Memory B cell (primary cell): Measurements from ENCODE around the gene WDFY4.
A peak's percentile ranks its signal among the peaks of the same experiment; 100 is the strongest.

Source experiments
- ATAC-seq: fragments of 150-1000 bp; cut with Tn5 transposase; 2 replicates; pipeline ENCODE4 v1.10.0; 2021; ENCODE audit warnings: low read depth, mild to moderate bottlenecking, moderate library complexity
- DNase-seq, 2 donors: peaks; one replicate each; pipeline ENCODE4 v3.0.0; 2022; ENCODE audit warnings: low spot score in 2 of 2
- H3K27ac Mint-ChIP-seq: one replicate; pipeline ENCODE4 v1.8.0; 2022; ENCODE audit warnings: mild to moderate bottlenecking, moderate library complexity, mixed read lengths
- H3K27me3 Mint-ChIP-seq: one replicate; pipeline ENCODE4 v1.8.0; 2022; ENCODE audit warnings: mixed read lengths
- H3K36me3 Mint-ChIP-seq: one replicate; pipeline ENCODE4 v1.8.0; 2022; ENCODE audit warnings: mild to moderate bottlenecking, mixed read lengths
- H3K4me1 Mint-ChIP-seq: one replicate; pipeline ENCODE4 v1.8.0; 2022; ENCODE audit warnings: mixed read lengths
- H3K4me3 Mint-ChIP-seq: one replicate; pipeline ENCODE4 v1.8.0; 2022; ENCODE audit warnings: mild to moderate bottlenecking, moderate library complexity, mixed read lengths
- H3K9me3 Mint-ChIP-seq: one replicate; pipeline ENCODE4 v1.8.0; 2022; ENCODE audit warnings: mixed read lengths

The WDFY4 gene

DNA sequence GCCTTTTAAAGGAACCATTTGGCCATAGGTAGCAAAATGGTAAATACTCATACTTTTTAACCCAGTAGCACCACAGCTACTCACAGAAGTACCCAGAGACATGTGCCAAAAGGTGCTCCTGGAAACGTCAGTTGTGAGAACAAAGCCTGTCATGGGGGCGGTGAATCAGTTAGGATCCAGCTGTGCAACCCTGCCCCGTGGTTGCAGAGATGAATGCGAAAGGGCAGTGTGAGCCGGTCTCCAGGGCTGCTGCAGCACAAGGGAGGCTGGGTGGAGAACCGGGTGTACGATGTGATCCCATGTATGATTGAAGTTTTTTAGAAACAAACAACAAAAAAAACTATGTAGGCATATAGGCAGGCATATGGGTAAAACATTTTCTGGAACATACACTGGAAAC, 256.3 kb downstream of the WDFY4 start:
- peaks cover 3% of the 10 kb centered on the region for H3K4me1 Mint-ChIP-seq
- no peaks in the 10 kb centered on the region for H3K27me3 Mint-ChIP-seq
- ATAC-seq (no peak), DNase-seq (no peak)
- no peak overlapping the region for H3K4me3 Mint-ChIP-seq
- H3K9me3 Mint-ChIP-seq, result no peaks in the 10 kb centered on the region
- peaks cover 25% of the 10 kb centered on the region for H3K36me3 Mint-ChIP-seq
- no peak overlapping the region for H3K27ac Mint-ChIP-seq

DNA sequence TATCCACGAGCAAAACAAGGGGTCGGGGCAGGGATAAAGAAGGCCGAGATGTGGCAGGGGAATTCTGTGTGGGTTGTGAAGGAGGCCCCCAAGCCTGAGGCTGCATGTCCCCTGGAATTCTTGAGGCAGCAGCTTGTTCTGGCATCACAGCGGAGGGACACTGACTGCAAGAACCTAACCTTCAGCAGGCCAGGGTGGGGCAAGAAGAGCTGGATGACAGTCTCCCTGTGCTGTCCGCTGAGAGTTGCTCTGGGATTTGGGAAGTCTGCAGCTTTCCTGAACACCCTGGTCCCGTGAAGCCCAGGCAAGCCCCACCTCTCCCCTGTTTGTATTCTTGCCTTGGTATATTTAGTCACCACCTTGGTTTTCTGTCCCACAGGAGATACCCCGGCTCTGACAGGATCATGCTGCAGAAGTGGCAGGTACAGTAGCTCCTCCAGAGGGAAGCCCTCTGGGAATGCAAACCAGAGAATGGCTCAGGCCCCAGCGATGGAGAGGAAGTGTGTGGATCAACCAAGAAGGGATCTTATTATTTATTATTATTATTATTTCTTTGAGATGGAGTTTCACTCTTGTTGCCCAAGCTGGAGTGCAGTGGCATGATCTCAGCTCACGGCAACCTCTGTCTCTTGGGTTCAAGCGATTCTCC, 256.9 kb downstream of the WDFY4 start:
- H3K27me3 Mint-ChIP-seq, result no peaks in the 10 kb centered on the region

DNA sequence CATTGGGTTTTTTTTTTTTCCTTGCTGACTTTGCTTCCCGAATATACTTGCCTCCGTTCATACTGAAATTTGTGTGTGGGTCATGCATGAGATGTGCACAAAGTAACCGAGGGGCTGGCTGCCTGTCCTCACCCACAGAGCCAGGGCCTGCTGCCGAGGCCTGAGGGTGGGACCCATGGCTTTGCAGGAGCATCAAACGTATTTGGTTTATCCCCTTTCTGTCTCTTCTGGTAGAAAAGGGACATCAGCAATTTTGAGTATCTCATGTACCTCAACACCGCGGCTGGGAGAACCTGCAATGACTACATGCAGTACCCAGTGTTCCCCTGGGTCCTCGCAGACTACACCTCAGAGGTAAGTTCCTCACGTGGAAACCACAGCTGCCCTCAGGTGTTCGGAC, 258.4 kb downstream of the WDFY4 start:
- Mint-ChIP-seq H3K36me3 (peaks cover 31% of the 10 kb centered on the region), H3K4me3 (no peak overlapping the region), H3K27ac (no peak overlapping the region), H3K27me3 (no peaks in the 10 kb centered on the region), H3K4me1 (peaks cover 3% of the 10 kb centered on the region), H3K9me3 (no peaks in the 10 kb centered on the region)
- ATAC-seq, result no peak
- no peak for DNase-seq

More for the DNA sequence above, 256.9 kb downstream of the WDFY4 start:
- DNase-seq, result no peak
- Mint-ChIP-seq H3K9me3 (no peaks in the 10 kb centered on the region), H3K36me3 (peaks cover 27% of the 10 kb centered on the region), H3K4me1 (peaks cover 3% of the 10 kb centered on the region), H3K4me3 (no peak overlapping the region), H3K27ac (no peak overlapping the region)
- ATAC-seq, result no peak

DNA sequence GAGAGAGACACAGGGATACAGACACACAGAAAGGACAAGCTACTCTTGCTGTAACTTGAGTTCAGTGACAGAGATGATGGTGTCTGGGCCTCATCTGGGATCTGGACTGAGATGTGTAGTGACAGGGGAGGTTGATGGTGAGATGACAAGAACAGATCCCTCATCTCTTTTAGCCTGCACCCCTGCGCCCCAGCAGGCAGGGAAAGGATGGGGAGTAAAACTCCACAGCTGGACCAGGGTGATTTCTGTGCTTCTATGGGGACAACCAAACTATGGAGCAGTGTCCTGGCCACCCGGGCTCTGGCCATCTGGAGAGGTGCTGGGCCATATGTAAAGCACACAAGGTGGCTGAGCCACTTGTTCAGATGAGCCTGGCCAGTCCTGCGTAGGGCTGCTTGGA, 259.5 kb downstream of the WDFY4 start:
- Mint-ChIP-seq H3K36me3 (peaks cover 39% of the 10 kb centered on the region), H3K9me3 (no peaks in the 10 kb centered on the region), H3K4me3 (no peak overlapping the region), H3K27me3 (no peaks in the 10 kb centered on the region), H3K4me1 (peaks cover 3% of the 10 kb centered on the region), H3K27ac (no peak overlapping the region)
- DNase-seq (no peak), ATAC-seq (no peak)

DNA sequence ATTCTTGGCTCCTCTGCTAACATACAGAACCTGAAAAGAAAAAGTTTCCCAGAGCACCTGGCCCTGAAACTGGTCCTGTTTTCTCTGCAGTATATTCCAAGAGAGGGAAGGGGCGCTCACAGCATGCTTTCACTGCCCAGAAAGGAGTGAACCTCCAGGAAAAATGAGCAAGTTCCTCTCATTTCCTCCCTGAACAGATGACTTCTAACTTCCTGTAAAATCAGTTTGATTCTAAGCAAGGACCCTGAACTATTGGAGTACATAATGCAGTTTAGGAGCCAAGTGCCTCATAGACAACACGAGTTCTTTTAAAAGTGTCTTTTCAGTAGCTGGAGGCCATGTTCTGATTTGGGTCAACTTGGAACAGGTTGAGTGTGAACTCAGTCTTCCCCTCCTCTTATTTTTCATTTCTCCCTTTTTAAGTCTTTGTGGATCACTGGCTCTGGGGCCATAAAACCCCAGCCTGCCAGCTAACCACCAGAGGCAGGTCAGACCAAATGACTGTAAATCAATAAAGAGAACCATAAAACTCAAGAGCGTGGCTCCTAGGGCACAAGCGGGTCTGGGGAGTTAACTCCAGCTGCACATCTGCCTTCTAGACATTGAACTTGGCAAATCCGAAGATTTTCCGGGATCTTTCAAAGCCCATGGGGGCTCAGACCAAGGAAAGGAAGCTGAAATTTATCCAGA, 260.9 kb downstream of the WDFY4 start:
- Mint-ChIP-seq H3K4me1 (no peaks in the 10 kb centered on the region), H3K9me3 (no peaks in the 10 kb centered on the region), H3K4me3 (no peak overlapping the region), H3K27me3 (no peaks in the 10 kb centered on the region), H3K27ac (no peak overlapping the region), H3K36me3 (peaks cover 44% of the 10 kb centered on the region)
- DNase-seq, result no peak
- no peak for ATAC-seq

DNA sequence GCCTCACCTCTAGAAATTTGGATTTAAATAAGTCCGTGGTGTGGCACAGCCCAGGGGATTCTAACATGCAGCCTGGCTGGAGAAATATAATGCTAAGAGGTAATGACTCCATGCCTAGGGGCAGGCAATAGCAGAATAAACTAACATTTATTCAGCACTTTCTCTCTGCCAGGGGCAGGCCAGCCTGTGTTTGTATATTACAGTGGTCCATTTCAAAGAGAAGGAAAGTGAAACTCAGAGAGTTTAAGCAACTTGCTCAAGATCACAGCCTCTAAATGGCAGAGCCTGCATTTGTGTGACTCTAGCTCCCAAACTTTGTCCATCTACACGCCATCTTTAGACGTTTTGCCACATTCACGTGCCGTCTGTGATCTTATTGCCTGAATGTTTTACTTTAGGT, 261.7 kb downstream of the WDFY4 start:
- ATAC-seq (no peak), DNase-seq (no peak)
- Mint-ChIP-seq H3K4me1 (no peaks in the 10 kb centered on the region), H3K27me3 (no peaks in the 10 kb centered on the region), H3K4me3 (no peak overlapping the region), H3K36me3 (peaks cover 43% of the 10 kb centered on the region), H3K9me3 (no peaks in the 10 kb centered on the region), H3K27ac (no peak overlapping the region)

DNA sequence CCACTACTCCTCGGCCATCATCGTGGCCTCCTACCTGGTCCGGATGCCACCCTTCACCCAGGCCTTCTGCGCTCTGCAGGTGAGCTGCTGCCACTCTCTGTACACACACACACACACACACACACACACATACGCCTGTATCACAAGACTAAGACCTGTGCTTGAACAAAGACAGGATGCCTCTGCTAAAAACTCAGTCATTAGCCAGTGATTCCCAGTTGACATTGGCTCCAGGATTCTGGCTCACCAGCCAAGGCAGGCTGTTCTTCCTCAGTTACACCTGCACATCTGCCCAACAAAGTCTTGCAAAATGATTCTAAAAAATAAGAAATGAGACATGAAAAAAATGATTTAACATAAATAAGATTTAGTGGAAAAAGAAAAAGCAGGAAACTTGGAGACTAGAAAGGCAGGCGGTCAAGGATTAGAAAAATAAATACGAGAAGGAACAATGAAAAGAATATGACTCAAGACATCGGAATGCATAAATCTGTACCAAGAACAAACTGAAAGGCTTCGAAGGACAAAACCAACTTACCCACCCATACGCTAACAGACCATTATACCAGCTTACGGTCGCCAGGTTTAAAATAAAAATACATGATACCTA, 262.3 kb downstream of the WDFY4 start:
- H3K9me3 Mint-ChIP-seq, result no peaks in the 10 kb centered on the region
- no peak for ATAC-seq
- no peak overlapping the region for H3K27ac Mint-ChIP-seq
- no peaks in the 10 kb centered on the region for H3K27me3 Mint-ChIP-seq
- H3K36me3 Mint-ChIP-seq, result peaks cover 44% of the 10 kb centered on the region
- no peaks in the 10 kb centered on the region for H3K4me1 Mint-ChIP-seq
- no peak for DNase-seq
- no peak overlapping the region for H3K4me3 Mint-ChIP-seq

DNA sequence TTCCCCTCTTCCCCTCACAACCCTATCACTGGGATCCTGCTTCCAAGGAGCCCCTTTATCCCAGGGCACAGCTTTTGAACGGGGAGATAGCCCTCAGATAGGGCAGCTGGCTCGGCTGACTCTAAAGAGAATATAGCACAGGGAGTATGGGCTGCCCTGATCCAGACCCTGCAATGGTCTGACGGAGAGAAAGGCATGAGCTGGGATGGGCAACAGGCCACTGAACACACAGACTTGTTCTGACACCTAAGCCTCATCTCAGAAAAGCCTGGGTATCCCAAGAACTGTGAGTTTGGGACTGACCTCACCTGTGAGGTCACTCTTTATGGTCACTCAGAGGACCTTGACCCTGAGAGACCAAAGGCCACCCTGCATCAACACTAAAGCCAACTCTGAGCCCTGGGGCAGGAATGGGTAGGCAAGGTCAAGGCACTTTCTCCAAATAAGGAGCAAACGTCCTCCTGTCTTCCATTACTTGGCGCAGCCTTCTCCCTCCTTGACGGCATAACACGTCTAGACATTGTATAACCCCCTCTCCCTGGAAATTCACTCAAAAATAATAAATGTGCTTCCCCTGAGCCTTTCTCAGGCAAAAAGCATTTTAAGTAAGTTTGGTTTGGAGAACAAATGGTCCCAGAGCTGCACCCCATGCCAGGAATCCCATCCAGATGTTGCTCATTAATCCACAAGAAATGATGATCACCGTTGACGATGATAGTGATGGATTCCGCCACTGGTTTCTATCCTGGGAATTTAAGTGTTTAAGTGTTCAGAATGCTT, 263.2 kb downstream of the WDFY4 start:
- DNase-seq (no peak), ATAC-seq (no peak)
- H3K4me3 Mint-ChIP-seq, result no peak overlapping the region
- no peaks in the 10 kb centered on the region for H3K4me1 Mint-ChIP-seq
- no peaks in the 10 kb centered on the region for H3K27me3 Mint-ChIP-seq
- H3K27ac Mint-ChIP-seq, result no peak overlapping the region
- peaks cover 42% of the 10 kb centered on the region for H3K36me3 Mint-ChIP-seq
- H3K9me3 Mint-ChIP-seq, result no peaks in the 10 kb centered on the region

DNA sequence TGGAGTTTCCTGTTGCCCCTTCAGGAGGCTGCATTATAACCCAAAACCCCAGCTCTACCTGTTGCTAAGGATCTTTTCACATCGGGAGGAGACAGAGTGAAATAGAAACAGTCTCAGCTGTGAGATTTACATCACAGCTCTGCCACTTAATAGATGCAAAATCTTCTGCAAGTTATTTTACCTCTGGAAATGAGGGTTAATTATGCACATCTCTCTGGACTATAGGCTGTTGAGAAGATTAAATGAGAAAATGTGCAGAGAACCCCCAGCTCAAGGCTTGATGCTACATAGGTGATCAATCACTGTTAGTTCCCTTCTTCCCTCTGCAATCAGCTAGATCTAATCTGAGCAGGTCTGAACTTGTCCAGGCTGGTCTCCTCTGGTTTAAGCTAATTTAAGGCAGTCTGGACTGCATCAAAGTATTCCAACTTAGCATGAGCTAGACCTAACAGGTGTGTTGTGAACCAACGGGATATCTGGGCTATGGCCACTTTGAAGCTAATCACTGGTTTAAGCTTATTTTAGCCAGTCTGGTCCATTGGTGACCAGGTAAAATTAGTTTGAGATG, 263.9 kb downstream of the WDFY4 start:
- no peak overlapping the region for H3K4me3 Mint-ChIP-seq
- H3K27me3 Mint-ChIP-seq, result no peaks in the 10 kb centered on the region
- H3K9me3 Mint-ChIP-seq, result no peaks in the 10 kb centered on the region
- ATAC-seq, result no peak
- peak overlapping the region; percentile 14 for H3K27ac Mint-ChIP-seq
- DNase-seq, result no peak
- no peaks in the 10 kb centered on the region for H3K4me1 Mint-ChIP-seq
- peaks cover 46% of the 10 kb centered on the region for H3K36me3 Mint-ChIP-seq

DNA sequence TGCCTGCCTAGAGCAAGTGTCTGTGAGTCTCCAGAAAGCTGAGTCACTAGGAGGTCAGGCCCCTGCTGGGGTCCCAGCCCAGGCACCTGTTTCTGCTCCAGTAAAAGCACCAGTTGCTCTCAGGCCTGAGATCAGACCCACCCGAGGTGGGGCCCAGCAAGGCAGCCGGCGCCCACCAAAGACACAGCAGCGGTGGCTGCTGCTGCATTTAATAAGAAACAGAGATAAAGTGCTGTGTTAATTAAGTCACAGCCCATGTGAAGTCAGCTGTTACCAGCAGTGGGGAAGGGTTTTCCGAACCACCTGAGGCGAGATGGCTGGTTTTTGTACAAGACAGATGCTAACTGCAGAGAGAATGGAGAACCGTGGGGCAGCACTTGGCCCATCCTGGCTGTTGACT, 267.0 kb downstream of the WDFY4 start:
- Mint-ChIP-seq H3K27me3 (no peaks in the 10 kb centered on the region), H3K27ac (peak overlapping the region; percentile 36), H3K4me1 (no peaks in the 10 kb centered on the region), H3K4me3 (no peak overlapping the region), H3K9me3 (no peaks in the 10 kb centered on the region), H3K36me3 (peaks cover 46% of the 10 kb centered on the region)
- no peak for DNase-seq
- no peak for ATAC-seq

DNA sequence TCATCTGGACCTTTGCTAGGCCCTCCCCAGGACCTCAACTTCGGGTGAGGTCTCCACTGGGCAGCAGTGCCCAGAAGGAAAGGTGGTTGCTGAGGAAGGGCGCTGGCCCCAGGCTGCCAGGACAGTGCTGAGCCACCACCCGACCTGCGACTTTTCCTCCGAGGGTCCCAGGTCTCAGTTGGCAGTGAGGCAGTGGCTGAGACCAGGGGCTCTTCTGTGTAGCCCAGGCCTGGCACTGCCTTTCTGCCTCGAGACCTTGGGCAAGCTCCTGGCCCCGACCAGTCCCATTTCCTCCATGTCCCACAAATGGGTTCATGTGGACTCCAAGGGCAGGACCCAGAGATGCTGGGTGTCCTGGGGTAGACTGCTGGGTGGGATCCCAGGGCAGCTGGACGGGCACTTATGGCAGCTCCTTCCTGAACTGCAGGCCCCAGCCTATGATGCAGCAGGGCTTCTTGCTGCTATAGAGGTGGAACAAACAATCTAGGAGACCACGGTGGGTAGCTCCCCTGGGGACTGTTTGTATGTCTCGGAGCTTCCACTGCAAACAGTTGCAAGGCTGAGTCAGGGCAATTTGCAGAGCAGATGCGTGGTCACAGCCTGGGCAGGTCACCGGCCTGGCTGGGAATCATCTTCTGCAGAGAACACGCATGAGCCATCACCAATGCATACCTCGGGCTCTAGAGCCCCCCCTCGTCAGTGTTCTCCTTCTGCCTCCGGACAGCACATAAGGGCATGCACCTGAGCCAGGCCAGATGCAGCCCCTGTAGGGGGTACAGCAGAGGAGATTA, 272.9 kb downstream of the WDFY4 start:
- Mint-ChIP-seq H3K4me1 (no peaks in the 10 kb centered on the region), H3K27me3 (no peaks in the 10 kb centered on the region), H3K36me3 (peaks cover 41% of the 10 kb centered on the region), H3K9me3 (no peaks in the 10 kb centered on the region), H3K4me3 (no peak overlapping the region), H3K27ac (peak overlapping the region; percentile 19)
- ATAC-seq (no peak), DNase-seq (no peak)

DNA sequence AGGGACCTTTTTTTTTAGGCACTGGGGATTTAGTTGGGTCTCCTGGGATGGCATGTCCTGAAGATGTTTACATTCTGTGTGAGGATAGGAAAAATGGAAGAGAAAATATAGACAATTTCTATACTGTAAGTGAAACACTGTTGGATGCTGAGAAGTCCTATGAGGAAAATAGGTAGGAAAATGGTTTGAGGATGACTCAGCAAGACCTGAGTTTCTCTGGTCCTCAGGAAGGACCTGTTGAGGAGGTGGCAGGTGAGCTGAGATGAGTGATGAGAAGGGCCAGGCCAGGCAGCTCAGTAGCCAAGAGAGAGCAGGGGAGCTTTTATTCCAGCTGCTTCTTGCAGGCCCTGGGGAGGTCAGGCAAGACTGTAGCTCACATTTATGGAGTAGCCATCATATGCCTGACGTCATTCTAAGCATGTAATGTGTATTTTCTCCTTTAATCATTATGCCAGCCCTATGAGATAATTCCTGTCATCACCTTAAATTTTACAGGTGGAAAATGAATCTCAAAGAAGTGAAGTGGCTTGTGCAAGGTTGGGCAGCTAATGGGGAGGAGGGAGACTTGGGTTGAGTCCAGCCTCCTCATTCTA, 274.0 kb downstream of the WDFY4 start:
- peaks cover 36% of the 10 kb centered on the region for H3K36me3 Mint-ChIP-seq
- ATAC-seq (no peak), DNase-seq (no peak)
- peak overlapping the region; percentile 19 for H3K27ac Mint-ChIP-seq
- H3K4me1 Mint-ChIP-seq, result no peaks in the 10 kb centered on the region
- H3K4me3 Mint-ChIP-seq, result no peak overlapping the region
- no peaks in the 10 kb centered on the region for H3K27me3 Mint-ChIP-seq
- H3K9me3 Mint-ChIP-seq, result no peaks in the 10 kb centered on the region

DNA sequence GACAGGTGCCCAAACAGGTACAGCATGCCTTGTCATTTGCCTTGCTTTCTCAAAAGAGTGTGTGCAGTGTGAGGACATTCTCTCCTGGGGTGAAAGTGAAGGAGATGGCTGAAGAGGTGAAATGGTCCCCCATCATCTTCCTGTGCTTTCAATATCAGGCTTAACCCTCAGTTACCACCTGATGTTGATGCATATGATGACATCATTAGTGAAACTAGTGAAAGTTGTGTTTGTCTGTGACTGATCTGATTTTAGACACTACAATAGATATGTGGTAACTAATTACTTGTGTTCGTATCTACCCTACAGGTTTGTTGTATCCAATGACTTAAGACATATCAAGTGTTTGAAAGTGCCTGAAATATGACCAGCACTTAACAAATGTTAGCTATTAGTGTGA, 279.4 kb downstream of the WDFY4 start:
- H3K36me3 Mint-ChIP-seq, result peaks cover 44% of the 10 kb centered on the region
- no peak for DNase-seq
- H3K27me3 Mint-ChIP-seq, result no peaks in the 10 kb centered on the region
- no peak overlapping the region for H3K4me3 Mint-ChIP-seq
- no peak overlapping the region for H3K27ac Mint-ChIP-seq
- H3K9me3 Mint-ChIP-seq, result no peaks in the 10 kb centered on the region
- ATAC-seq, result no peak
- H3K4me1 Mint-ChIP-seq, result peaks cover 6% of the 10 kb centered on the region
